Measurements from ENCODE around the gene KCTD20.

The KCTD20 gene

GRCh38 chr6:36505744-36506534, 63.1 kb downstream of the KCTD20 start:
- no peaks in the 10 kb centered on the region for H3K9me3 ChIP-seq (ENCODE audit: control insufficient read depth in 2 of 2, low read length in 2 of 2)
- H3K9ac ChIP-seq (ENCODE audit: low read depth in 1 of 2, low read length in 2 of 2): no peak overlapping the region
- H3K27ac ChIP-seq (ENCODE audit: low read depth in 2 of 2, low read length in 2 of 2): peak overlapping the region; percentile 24 to 69
- H3K27me3 ChIP-seq (ENCODE audit: control insufficient read depth in 2 of 2, insufficient read depth in 2 of 2, low read length in 2 of 2): no peaks in the 10 kb centered on the region
- H3K4me3 ChIP-seq (ENCODE audit: low read length in 2 of 2): peak overlapping the region in 1 of 2 donors; percentile 1
- peaks cover 15 to 30% of the 10 kb centered on the region in 2 donors for H3K36me3 ChIP-seq (ENCODE audit: control insufficient read depth in 2 of 2, insufficient read depth in 2 of 2, low read length in 2 of 2)
- H3K4me1 ChIP-seq (ENCODE audit: control insufficient read depth in 2 of 2, insufficient read depth in 2 of 2, low read length in 2 of 2): peaks cover 17 to 48% of the 10 kb centered on the region in 2 donors

- peaks cover 20 to 49% of the 10 kb centered on the region in 2 donors for H3K4me1 ChIP-seq (ENCODE audit: control insufficient read depth in 2 of 2, insufficient read depth in 2 of 2, low read length in 2 of 2)
These were observed 63.8 kb downstream of the KCTD20 start for GRCh38 chr6:36506611-36507010.

GRCh38 chr6:36508532-36508931, 65.7 kb downstream of the KCTD20 start:
- H3K9me3 ChIP-seq (ENCODE audit: control insufficient read depth in 2 of 2, low read length in 2 of 2): no peaks in the 10 kb centered on the region
- no peak overlapping the region for H3K27ac ChIP-seq (ENCODE audit: low read depth in 2 of 2, low read length in 2 of 2)
- H3K27me3 ChIP-seq (ENCODE audit: control insufficient read depth in 2 of 2, insufficient read depth in 2 of 2, low read length in 2 of 2): no peaks in the 10 kb centered on the region
- peaks cover 24 to 51% of the 10 kb centered on the region in 2 donors for H3K4me1 ChIP-seq (ENCODE audit: control insufficient read depth in 2 of 2, insufficient read depth in 2 of 2, low read length in 2 of 2)
- H3K9ac ChIP-seq (ENCODE audit: low read depth in 1 of 2, low read length in 2 of 2): no peak overlapping the region
- peaks cover 13 to 35% of the 10 kb centered on the region in 2 donors for H3K36me3 ChIP-seq (ENCODE audit: control insufficient read depth in 2 of 2, insufficient read depth in 2 of 2, low read length in 2 of 2)
- H3K4me3 ChIP-seq (ENCODE audit: low read length in 2 of 2): no peak overlapping the region

More at GRCh38 chr6:36506611-36507010, 63.8 kb downstream of the KCTD20 start:
- H3K9ac ChIP-seq (ENCODE audit: low read depth in 1 of 2, low read length in 2 of 2): no peak overlapping the region
- peak overlapping the region; percentile 41 to 69 for H3K27ac ChIP-seq (ENCODE audit: low read depth in 2 of 2, low read length in 2 of 2)
- no peaks in the 10 kb centered on the region for H3K9me3 ChIP-seq (ENCODE audit: control insufficient read depth in 2 of 2, low read length in 2 of 2)
- H3K27me3 ChIP-seq (ENCODE audit: control insufficient read depth in 2 of 2, insufficient read depth in 2 of 2, low read length in 2 of 2): no peaks in the 10 kb centered on the region
- peaks cover 15 to 31% of the 10 kb centered on the region in 2 donors for H3K36me3 ChIP-seq (ENCODE audit: control insufficient read depth in 2 of 2, insufficient read depth in 2 of 2, low read length in 2 of 2)
- peak overlapping the region; percentile 1 to 27 for H3K4me3 ChIP-seq (ENCODE audit: low read length in 2 of 2)

GRCh38 chr6:36510365-36510764, 67.6 kb downstream of the KCTD20 start:
- H3K27me3 ChIP-seq (ENCODE audit: control insufficient read depth in 2 of 2, insufficient read depth in 2 of 2, low read length in 2 of 2): no peaks in the 10 kb centered on the region
- no peaks in the 10 kb centered on the region for H3K9me3 ChIP-seq (ENCODE audit: control insufficient read depth in 2 of 2, low read length in 2 of 2)
- peak overlapping the region in 1 of 2 donors; percentile 43 for H3K9ac ChIP-seq (ENCODE audit: low read depth in 1 of 2, low read length in 2 of 2)
- peaks cover 30 to 52% of the 10 kb centered on the region in 2 donors for H3K4me1 ChIP-seq (ENCODE audit: control insufficient read depth in 2 of 2, insufficient read depth in 2 of 2, low read length in 2 of 2)
- peak overlapping the region; percentile 63 to 88 for H3K27ac ChIP-seq (ENCODE audit: low read depth in 2 of 2, low read length in 2 of 2)
- H3K4me3 ChIP-seq (ENCODE audit: low read length in 2 of 2): no peak overlapping the region
- peaks cover 12 to 33% of the 10 kb centered on the region in 2 donors for H3K36me3 ChIP-seq (ENCODE audit: control insufficient read depth in 2 of 2, insufficient read depth in 2 of 2, low read length in 2 of 2)

- Histone ChIP-seq H3K27me3 (ENCODE audit: control insufficient read depth in 2 of 2, insufficient read depth in 2 of 2, low read length in 2 of 2) (no peaks in the 10 kb centered on the region), H3K27ac (ENCODE audit: low read depth in 2 of 2, low read length in 2 of 2) (peak overlapping the region; percentile 82 to 89), H3K9ac (ENCODE audit: low read depth in 1 of 2, low read length in 2 of 2) (peak overlapping the region in 1 of 2 donors; percentile 51), H3K4me3 (ENCODE audit: low read length in 2 of 2) (peak overlapping the region in 1 of 2 donors; percentile 16), H3K36me3 (ENCODE audit: control insufficient read depth in 2 of 2, insufficient read depth in 2 of 2, low read length in 2 of 2) (peaks cover 19 to 46% of the 10 kb centered on the region in 2 donors), H3K9me3 (ENCODE audit: control insufficient read depth in 2 of 2, low read length in 2 of 2) (no peaks in the 10 kb centered on the region), H3K4me1 (ENCODE audit: control insufficient read depth in 2 of 2, insufficient read depth in 2 of 2, low read length in 2 of 2) (peaks cover 35 to 42% of the 10 kb centered on the region in 2 donors)
These were observed 72.0 kb downstream of the KCTD20 start for GRCh38 chr6:36514554-36515456.

- Histone ChIP-seq H3K4me1 (ENCODE audit: control insufficient read depth in 2 of 2, insufficient read depth in 2 of 2, low read length in 2 of 2) (peaks cover 28 to 33% of the 10 kb centered on the region in 2 donors), H3K4me3 (ENCODE audit: low read length in 2 of 2) (no peak overlapping the region), H3K9ac (ENCODE audit: low read depth in 1 of 2, low read length in 2 of 2) (no peak overlapping the region), H3K9me3 (ENCODE audit: control insufficient read depth in 2 of 2, low read length in 2 of 2) (no peaks in the 10 kb centered on the region), H3K27me3 (ENCODE audit: control insufficient read depth in 2 of 2, insufficient read depth in 2 of 2, low read length in 2 of 2) (no peaks in the 10 kb centered on the region), H3K27ac (ENCODE audit: low read depth in 2 of 2, low read length in 2 of 2) (peak overlapping the region; percentile 82 to 89), H3K36me3 (ENCODE audit: control insufficient read depth in 2 of 2, insufficient read depth in 2 of 2, low read length in 2 of 2) (peaks cover 28 to 47% of the 10 kb centered on the region in 2 donors)
These were observed 73.0 kb downstream of the KCTD20 start for GRCh38 chr6:36515844-36516243.

GRCh38 chr6:36516559-36516958, 73.8 kb downstream of the KCTD20 start:
- Histone ChIP-seq H3K36me3 (ENCODE audit: control insufficient read depth in 2 of 2, insufficient read depth in 2 of 2, low read length in 2 of 2) (peaks cover 29 to 52% of the 10 kb centered on the region in 2 donors), H3K27ac (ENCODE audit: low read depth in 2 of 2, low read length in 2 of 2) (peak overlapping the region in 1 of 2 donors; percentile 82), H3K4me3 (ENCODE audit: low read length in 2 of 2) (no peak overlapping the region), H3K9me3 (ENCODE audit: control insufficient read depth in 2 of 2, low read length in 2 of 2) (no peaks in the 10 kb centered on the region), H3K4me1 (ENCODE audit: control insufficient read depth in 2 of 2, insufficient read depth in 2 of 2, low read length in 2 of 2) (peaks cover 23 to 32% of the 10 kb centered on the region in 2 donors), H3K27me3 (ENCODE audit: control insufficient read depth in 2 of 2, insufficient read depth in 2 of 2, low read length in 2 of 2) (no peaks in the 10 kb centered on the region), H3K9ac (ENCODE audit: low read depth in 1 of 2, low read length in 2 of 2) (peak overlapping the region in 1 of 2 donors; percentile 24)

- peaks cover 33 to 54% of the 10 kb centered on the region in 2 donors for H3K36me3 ChIP-seq (ENCODE audit: control insufficient read depth in 2 of 2, insufficient read depth in 2 of 2, low read length in 2 of 2)
These were observed 74.2 kb downstream of the KCTD20 start for GRCh38 chr6:36516988-36517387.

GRCh38 chr6:36517408-36517807, 74.6 kb downstream of the KCTD20 start:
- peaks cover 37 to 54% of the 10 kb centered on the region in 2 donors for H3K36me3 ChIP-seq (ENCODE audit: control insufficient read depth in 2 of 2, insufficient read depth in 2 of 2, low read length in 2 of 2)
- H3K9me3 ChIP-seq (ENCODE audit: control insufficient read depth in 2 of 2, low read length in 2 of 2): no peaks in the 10 kb centered on the region
- no peak overlapping the region for H3K27ac ChIP-seq (ENCODE audit: low read depth in 2 of 2, low read length in 2 of 2)
- no peaks in the 10 kb centered on the region for H3K27me3 ChIP-seq (ENCODE audit: control insufficient read depth in 2 of 2, insufficient read depth in 2 of 2, low read length in 2 of 2)
- no peak overlapping the region for H3K9ac ChIP-seq (ENCODE audit: low read depth in 1 of 2, low read length in 2 of 2)
- H3K4me1 ChIP-seq (ENCODE audit: control insufficient read depth in 2 of 2, insufficient read depth in 2 of 2, low read length in 2 of 2): peaks cover 20 to 26% of the 10 kb centered on the region in 2 donors
- no peak overlapping the region for H3K4me3 ChIP-seq (ENCODE audit: low read length in 2 of 2)

More at GRCh38 chr6:36516988-36517387, 74.2 kb downstream of the KCTD20 start:
- Histone ChIP-seq H3K4me3 (ENCODE audit: low read length in 2 of 2) (no peak overlapping the region), H3K9me3 (ENCODE audit: control insufficient read depth in 2 of 2, low read length in 2 of 2) (no peaks in the 10 kb centered on the region), H3K4me1 (ENCODE audit: control insufficient read depth in 2 of 2, insufficient read depth in 2 of 2, low read length in 2 of 2) (peaks cover 23 to 31% of the 10 kb centered on the region in 2 donors), H3K9ac (ENCODE audit: low read depth in 1 of 2, low read length in 2 of 2) (no peak overlapping the region), H3K27me3 (ENCODE audit: control insufficient read depth in 2 of 2, insufficient read depth in 2 of 2, low read length in 2 of 2) (no peaks in the 10 kb centered on the region), H3K27ac (ENCODE audit: low read depth in 2 of 2, low read length in 2 of 2) (no peak overlapping the region)
